Esophagus squamous epithelium (tissue), 4 donors: ENCODE measurements around the gene SOX13.

Source experiments
- POLR2A ChIP-seq, 4 donors: fragments of 450-650 bp; IDR thresholded peaks; one replicate each; pipeline ENCODE4 v1.6.1; 2017; ENCODE audit warnings: antibody characterized with exemption in 4 of 4, mild to moderate bottlenecking in 4 of 4, moderate library complexity in 3 of 4
- TF ChIP-seq, protein P1 (sequence below), 6 experiments: fragments of 450-650 bp in 4 of 6; fragments of 200-600 bp in 2 of 6; sonication (generic) in 2 of 6; IDR thresholded peaks; one replicate each; pipeline ENCODE4 v1.5.1; 2016 to 2019; ENCODE audit warnings: antibody characterized with exemption in 6 of 6, mild to moderate bottlenecking in 4 of 6, moderate library complexity in 4 of 6

DNA sequence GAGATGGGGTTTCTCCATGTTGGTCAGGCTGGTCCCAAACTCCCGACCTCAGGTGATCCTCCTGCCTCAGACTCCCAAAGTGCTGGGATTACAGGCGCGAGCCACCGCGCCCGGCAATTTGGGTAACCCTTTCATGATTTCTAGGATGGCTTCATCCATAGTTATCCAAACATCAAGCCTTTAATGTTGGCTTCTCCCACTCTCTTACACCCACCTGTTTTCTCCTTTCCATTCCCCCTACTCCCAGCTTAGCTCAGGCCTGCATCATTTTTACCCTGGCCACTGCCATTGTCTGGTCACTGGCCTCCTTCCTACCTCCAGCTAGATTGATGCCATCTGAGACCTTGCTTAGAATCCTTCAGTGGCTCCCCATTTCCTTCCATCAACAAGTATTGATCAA is 2.0 kb upstream of the SOX13 start:
- TF ChIP-seq POLR2A (IDR thresholded peaks at IDR 0.05) = no peak
- TF ChIP-seq, protein P1, sequence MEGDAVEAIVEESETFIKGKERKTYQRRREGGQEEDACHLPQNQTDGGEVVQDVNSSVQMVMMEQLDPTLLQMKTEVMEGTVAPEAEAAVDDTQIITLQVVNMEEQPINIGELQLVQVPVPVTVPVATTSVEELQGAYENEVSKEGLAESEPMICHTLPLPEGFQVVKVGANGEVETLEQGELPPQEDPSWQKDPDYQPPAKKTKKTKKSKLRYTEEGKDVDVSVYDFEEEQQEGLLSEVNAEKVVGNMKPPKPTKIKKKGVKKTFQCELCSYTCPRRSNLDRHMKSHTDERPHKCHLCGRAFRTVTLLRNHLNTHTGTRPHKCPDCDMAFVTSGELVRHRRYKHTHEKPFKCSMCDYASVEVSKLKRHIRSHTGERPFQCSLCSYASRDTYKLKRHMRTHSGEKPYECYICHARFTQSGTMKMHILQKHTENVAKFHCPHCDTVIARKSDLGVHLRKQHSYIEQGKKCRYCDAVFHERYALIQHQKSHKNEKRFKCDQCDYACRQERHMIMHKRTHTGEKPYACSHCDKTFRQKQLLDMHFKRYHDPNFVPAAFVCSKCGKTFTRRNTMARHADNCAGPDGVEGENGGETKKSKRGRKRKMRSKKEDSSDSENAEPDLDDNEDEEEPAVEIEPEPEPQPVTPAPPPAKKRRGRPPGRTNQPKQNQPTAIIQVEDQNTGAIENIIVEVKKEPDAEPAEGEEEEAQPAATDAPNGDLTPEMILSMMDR (IDR thresholded peaks at IDR 0.05) = no peak
